PC-3 (cell line): ENCODE measurements around the gene GSTO1.

Experiments
- EZH2 ChIP-seq: fragments of 300-600 bp; sonication (generic); IDR thresholded peaks from one replicate; pipeline ENCODE4 v1.6.1; 2017; ENCODE audit warnings: antibody characterized with exemption, mild to moderate bottlenecking, low read length; ENCODE audit not compliant: unreplicated experiment
- TF ChIP-seq, protein P1 (sequence below): fragments of 300-600 bp; sonication (generic); conservative IDR thresholded peaks from 2 replicates; pipeline ENCODE4 v1.5.1; 2017; ENCODE audit warnings: antibody characterized with exemption, low read depth, mild to moderate bottlenecking, low read length

DNA sequence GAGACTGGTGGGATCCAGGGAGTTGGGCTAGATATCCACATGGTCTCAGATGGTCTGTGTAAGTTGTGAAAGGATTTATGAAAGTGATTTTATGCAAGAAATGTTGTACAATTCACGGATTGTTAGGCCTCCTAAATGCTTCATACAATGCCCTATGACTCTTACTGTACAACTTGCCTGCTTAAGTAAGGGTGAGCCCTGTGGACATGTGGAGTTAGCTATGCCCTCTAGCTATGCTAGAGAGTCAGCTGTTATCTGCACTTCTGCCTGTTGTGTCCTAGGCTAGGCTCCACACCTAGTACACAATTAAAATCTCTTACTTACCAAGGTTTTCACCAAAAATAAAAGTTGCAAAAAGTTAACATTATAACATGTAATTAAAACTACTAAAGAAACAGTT, 20.9 kb upstream of the GSTO1 start:
- TF ChIP-seq, protein P1, sequence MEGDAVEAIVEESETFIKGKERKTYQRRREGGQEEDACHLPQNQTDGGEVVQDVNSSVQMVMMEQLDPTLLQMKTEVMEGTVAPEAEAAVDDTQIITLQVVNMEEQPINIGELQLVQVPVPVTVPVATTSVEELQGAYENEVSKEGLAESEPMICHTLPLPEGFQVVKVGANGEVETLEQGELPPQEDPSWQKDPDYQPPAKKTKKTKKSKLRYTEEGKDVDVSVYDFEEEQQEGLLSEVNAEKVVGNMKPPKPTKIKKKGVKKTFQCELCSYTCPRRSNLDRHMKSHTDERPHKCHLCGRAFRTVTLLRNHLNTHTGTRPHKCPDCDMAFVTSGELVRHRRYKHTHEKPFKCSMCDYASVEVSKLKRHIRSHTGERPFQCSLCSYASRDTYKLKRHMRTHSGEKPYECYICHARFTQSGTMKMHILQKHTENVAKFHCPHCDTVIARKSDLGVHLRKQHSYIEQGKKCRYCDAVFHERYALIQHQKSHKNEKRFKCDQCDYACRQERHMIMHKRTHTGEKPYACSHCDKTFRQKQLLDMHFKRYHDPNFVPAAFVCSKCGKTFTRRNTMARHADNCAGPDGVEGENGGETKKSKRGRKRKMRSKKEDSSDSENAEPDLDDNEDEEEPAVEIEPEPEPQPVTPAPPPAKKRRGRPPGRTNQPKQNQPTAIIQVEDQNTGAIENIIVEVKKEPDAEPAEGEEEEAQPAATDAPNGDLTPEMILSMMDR: no peak
- no peak for TF ChIP-seq EZH2
